HG02981 (cell line): ENCODE data around the gene AATK.

Source experiments
- ATAC-seq: cut with Tn5 transposase; IDR thresholded peaks from one replicate; pipeline ENCODE4 v1.9.1; 2021; ENCODE audit warnings: mild to moderate bottlenecking, moderate library complexity; ENCODE audit not compliant: unreplicated experiment

AATK gene

DNA sequence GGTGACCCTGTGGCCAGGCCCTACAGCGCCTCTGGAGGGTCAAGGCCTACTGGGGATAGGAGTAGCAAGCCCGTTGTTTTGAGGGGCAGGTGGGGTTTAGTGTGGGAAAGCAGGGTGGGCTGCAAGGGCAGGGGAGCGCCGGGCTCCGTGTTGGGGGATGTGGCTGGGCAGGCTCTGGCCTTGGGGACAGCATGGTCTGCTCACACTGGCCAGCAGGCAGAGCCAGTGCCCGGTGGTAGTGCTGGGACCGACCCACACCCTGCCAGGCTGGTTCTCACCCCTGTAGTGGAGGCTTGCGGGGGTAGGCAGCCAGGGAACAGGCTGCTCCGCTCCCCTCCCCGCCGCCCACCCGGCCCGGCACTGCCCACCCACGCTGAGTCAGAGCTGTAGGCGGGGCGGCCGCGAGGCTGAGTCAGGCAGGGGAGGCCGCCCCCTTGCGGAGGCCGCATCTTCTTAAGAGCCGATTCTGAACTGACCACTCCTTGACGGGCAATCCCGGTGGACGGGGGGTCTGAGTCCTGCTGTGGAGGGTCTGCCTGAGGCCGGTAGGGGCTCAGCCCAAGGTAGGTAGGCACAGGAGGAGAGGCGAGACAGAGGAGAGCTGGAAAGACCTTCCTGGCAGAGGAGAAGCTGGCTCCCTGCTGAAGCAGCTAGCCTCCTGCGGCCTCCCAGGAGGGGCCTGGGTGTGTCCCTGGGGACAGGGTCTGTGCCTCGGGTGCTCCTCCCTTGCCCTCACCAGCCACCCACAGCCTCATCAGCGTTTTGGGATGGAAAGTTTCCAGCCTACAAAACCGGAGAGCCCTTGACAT lies 68.7 kb downstream of the AATK start:
- no peak for ATAC-seq

- ATAC-seq: no peak
Measured at GRCh38 chr17:81096741-81097133, 69.3 kb downstream of the AATK start.

GRCh38 chr17:81095383-81095762 lies 70.6 kb downstream of the AATK start:
- ATAC-seq: no peak

- ATAC-seq: no peak
Measured at GRCh38 chr17:81094509-81095382, 71.3 kb downstream of the AATK start.

DNA sequence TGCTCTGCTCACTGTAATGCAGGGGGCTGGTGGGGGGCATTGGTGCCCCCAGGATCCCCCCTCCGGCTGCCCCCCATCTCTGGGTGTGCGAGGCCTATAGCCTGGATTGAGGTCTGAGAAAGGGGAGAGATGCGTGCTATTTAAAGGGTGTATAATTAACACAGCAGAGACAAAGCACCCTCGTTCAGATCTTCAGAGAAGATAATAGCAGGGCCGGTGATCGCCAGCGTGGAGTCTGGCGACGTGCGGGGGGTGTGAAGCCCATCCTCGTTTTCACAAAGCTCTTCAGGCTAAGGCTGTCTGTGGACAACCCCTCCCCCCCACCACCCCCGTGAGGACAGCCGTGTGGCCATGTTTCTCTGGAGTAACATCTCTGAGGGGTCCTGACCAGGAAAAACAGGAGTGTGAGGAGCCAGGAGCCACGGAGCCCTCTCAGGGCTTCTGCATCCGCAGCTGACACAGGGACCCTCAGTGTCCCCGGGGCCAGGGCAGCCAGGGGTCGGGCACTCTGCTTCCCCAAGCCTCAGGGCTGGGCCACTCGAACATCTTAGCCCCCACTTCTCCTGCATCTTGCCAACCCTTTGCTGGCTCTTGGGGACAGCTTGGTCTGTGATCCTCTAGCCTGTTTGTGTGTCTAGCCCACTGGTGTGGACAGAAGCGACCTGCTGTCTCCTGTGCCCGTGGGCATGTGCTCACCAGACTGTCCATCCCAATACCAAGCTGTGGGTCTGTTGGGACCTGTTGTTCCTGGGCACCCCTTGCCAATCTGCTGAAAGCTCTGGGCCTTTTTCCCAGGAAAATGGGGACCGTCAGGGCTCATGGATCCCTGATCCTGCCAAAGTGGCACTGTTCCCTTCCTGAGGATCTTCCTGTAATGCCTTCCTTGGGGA lies 72.2 kb downstream of the AATK start:
- no peak for ATAC-seq

- ATAC-seq: no peak
Measured at GRCh38 chr17:81092518-81093095, 73.4 kb downstream of the AATK start.

- ATAC-seq: no peak
Measured at GRCh38 chr17:81091774-81092517, 74.1 kb downstream of the AATK start.

GRCh38 chr17:81091154-81091553 lies 74.9 kb downstream of the AATK start:
- no peak for ATAC-seq

DNA sequence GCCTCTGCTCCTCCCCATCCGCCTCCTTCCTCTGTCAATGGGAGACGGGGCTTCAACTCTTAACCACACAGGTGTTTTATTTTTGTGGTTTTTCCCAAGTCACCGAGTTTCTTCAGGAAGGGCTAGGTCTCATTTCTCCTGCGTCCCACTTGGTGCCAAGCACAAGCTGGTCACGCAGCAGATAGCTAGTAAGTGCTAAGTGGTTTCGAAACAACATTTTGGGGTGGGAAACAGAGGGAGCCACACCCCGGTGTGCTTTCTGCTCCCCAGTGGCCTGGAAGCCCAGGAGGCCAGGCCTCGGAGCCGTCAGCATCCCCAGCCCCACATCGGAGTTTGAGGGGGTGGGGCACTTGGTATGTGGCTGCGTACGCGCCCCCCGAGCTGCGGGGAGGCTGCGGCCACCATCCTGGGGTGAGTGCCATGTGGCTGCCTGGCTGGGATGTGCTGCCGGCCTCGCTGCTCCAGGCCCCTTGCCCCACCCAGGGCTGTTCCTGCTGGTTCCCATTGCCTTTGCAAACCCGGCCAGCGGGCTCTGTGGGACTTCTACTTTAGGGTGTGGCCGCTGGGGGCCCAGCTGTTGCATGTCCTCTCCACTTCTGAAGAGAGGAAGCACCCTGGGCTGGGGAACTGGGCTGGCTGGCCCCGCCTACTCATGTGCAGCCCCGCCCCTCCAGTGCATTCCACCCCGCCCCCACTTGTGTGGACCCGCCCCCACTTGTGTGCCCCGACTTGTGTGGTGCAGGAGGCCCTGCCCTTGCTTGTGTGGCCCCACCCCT lies 75.5 kb downstream of the AATK start:
- ATAC-seq: no peak

DNA sequence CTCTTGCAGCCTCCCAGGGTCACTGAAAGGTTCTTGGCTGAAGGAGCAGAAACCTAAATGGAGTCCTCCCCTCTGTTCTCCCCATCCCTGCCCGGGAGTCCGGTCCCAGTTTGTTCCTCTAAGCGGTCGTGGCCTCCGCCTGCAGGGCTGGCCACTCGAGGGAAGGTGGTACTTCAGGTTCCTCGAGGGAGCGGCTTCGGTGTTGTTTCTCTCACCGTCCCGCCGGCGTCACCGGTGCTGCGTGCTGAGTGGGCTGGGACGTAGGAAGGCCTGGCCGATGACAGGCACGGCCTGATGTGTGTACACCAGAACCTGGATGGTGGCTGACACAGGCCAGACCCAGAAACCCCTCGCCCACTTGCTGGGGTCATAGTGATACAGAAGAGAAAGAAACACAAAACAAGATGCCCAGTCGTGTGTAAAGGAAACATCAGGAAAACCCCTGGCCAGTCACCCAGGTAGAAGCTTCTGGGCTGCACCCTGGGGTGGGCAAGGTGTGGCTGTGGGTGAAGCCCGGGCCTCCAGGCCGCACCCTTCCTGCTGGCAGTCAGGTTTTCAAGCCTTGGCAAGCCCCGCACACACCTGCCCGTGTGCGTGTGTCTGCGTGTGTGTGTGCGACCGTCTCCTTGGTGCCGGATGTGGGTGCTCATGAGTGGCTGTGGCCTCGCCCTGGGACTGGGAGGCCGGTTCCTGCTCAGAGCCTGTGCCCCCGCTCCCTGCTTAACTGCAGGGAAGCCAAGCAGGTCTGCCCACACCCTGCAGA lies 79.1 kb downstream of the AATK start:
- no peak for ATAC-seq

GRCh38 chr17:81085420-81085911 lies 80.6 kb downstream of the AATK start:
- no peak for ATAC-seq

DNA sequence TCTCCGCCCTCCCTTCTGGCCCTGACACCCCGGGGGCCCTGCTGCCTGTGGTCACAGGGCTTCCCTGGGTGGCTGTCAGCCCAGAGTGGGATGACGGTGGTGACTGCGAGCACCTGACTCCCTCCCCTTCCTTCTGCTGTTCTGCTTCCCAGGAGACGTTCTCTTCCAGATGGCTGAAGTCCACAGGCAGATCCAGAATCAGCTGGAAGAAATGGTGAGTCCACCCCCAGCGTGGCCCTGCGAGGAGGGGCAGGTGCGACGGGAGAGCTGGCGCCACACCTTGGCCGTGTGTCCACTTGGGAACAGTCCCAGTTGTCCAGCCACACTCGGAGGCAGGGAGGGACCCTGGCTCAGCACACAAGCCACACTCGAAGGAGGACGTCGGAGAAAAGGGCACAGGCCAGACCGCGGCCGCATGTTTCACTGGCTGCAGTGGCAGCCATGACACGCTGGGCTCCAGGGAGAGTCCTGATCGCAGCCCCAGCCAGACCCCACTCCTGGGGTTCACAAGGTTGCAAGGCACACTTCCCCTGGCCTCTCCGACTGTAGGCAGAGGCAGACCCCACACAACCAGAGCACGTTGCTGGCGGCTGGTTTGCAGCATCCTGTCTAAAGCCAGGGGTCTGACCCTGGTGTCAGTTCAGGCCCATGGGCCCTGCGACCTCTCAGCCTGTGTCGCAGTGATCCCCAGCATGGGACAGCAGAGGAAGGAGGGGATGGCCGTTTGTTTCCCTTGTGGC lies 81.2 kb downstream of the AATK start:
- no peak for ATAC-seq

DNA sequence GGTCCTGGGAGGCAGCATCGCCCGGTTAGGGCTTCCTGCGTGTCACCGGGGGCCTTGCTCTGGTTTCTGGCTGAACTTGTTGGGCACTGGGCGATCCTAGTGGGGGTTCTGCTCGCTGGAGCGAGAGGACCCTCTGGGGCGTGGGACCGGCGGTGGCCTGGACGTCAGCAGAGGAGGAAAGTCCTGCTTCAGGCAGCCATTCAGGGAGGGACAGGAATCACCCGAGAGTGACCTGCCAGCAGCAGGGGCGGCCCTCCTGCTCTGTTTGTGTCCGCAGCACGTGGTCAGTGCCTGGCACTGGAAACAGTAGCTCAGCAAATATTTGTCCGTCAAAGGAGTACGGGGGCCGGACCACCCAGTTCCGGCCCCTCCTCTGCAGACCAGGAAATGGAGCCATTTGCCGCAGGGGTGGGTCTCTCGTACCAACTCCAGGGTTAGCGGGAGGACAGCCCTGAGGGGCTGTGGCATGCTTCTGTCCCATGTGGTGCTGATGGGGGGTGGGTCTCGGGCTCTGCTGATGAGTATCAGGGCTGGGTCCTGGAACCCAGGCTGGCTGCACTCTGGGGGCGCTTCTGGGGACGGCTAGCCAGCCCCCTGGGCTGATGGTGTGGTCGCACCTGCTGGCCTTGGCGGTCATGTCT lies 82.8 kb downstream of the AATK start:
- no peak for ATAC-seq

- ATAC-seq: no peak
Measured at GRCh38 chr17:81082177-81083073, 83.6 kb downstream of the AATK start.

GRCh38 chr17:81081222-81082176 lies 84.5 kb downstream of the AATK start:
- no peak for ATAC-seq
